Stimulated activated CD8-positive, alpha-beta memory T cell treated with anti-CD3 and anti-CD28 coated beads, Interleukin-2, amount 100 ng/mL, for 48 hours (primary cell): ENCODE data around the gene SERPINI1.

Source experiments
- DNase-seq, 2 donors: peaks; one replicate each; pipeline ENCODE4 v3.0.0-alpha.2; 2020; ENCODE audit warnings: low read depth in 2 of 2

Gene SERPINI1

DNA sequence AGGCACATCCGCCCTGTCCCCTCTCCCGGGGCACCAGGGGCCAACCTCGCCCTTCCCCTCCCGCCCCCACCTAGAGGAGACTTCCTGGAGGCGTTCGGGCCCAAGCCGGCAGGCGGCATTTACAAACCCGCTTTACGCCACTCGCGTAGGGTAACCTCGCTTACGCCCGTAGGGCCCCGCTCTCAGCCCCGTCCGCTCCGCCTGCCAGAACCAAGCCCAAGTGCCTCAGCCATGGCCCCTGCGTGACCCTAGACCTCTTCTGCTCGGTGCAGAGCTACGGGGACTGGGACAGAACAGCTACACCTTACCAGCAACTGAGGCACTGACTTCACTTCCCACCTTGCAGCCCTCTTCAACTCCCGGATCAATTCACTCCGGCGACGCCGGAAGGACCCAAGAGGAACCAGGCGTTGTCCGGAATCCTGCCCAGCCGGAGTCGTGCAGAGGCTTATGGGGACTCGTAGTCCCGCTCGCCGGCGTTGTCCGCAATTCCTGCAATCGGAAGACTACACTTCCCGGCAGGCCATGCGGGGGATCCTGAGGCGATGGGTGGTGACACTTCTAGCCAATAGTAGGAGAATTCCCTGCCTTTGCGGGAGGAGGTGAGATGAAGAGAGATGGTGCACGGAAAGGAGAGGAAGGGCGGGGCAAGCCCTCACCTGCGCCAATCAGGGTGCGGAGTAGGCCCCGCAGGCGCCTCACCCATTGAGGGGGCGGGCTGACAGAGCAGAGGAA is 856 bp upstream of the SERPINI1 start, which contains the start of gene PDCD10:
PDCD10 (minus strand) TSS at position 395 of the 735 bp plus-strand sequence. CDS start 14,735 bp downstream, outside the sequence.
- peak; percentile 89 to 92 for DNase-seq

DNA sequence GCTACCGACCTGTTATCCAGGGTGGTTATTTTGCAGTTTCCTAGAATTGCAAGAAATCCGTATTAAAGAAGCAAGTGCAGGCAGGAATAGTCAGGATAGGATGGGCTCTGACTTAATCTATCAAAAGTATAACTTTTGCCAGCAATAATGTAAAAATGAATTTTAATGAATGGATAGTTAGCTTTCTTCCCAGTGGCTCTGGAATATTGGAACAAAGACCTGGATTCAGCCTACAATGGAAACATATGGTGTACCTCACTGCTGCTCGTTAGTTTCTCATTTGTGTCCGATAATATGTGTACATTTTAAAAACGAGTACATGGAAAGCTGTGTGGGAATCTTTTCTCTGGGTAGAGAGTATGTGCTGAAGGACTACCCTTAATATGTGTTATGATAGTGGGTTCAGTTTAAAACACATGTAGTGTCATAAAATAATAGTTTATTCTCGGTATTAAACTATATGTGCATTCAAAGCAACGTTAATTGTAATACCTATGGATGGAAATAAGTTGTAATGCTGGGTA is 805 bp downstream of the SERPINI1 start:
- no peak for DNase-seq

DNA sequence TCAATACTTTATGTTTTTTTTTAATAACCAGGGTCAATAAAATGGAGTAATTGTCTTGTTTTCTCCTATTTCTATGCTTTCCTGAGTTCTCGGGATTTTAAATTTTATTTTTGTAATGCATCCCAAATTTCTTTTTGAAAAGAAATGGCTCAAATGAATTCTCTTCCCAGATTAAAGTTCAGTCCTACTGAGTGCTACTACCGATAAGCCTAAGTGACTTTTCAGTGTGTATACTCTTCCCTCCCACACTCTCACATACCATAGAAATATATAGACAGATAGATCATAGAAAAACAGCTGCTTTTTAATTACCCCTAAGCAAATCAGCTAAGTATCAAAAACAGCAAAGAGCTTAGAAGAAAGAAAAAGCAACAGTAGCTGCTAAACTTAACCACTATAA is 1.5 kb downstream of the SERPINI1 start:
- no peak for DNase-seq

DNA sequence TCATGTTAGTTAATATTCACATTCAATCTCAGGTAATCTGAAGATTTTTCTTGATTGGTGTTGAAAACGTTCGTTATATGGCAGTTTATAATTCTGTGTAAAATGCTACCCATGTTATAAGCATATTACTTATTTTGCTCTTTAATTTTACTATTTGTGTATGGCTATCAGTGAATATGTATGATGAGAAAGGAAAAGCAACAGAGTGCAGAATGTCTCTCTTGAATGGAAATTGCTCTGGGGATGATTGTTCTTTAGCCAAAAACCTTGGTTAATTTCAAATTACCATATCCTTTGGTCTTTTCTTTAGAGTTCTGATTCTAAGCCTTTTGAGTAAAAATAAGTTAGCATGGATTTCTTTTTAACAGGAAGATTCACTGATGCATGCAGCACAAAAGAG is 2.5 kb downstream of the SERPINI1 start:
- DNase-seq, result no peak

DNA sequence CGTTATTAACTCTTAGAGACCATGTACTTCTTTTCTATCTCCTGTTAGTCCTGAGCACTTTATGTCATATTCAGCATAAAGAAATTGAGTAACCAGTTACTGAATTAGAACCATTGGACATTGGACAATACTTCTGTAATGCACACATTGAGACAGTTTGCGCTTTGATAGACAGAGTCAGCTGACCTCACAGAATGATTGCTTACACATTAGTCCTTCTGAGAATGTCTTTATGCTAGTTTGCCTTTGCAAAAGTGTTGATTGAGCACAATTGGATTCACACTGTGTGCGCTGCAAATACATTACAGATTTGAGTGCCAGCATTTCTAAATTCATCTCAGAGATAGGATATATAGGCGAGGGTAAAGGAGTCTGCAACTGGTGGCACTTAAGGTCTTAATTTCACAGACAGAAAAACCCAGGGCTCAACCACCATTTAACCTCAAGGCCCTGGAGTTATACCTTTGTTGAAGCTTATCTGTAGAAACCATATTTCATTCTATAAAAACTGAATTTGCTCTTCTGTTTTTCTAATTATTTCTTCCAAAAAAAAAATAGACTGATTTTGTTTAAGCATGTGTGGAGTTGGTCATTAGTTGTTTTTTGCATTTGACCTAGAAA is 3.8 kb downstream of the SERPINI1 start:
- no peak for DNase-seq

DNA sequence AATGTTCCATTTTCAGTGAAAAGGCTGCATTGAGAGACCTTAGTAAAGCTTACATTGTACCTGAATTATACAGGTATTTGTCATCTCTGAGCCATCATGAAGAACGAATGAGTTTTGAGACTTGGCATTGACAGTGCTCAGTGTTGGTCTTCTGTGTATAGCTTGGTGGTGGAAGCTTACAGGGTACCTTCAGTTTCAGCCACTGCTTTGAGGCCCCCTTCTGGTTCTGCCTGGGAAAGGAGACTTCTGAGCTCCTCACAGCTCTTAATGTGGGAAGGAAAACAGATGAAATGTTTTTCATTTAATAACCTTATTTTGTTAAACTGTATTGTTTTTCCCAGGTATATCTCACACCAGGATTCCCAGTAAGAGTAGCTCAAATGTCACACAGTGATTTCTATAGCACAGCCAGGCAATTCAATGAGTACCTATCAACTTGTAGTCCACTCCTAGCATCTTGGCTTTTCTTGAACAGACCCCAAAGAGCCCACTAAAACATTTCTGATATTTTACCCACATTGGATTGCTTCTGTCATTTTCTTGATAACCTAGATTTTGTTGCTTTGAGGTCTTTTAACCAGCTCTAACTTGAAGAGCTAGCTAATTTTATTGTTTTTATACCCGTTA is 5.6 kb downstream of the SERPINI1 start:
- DNase-seq, result peak in 1 of 2 donors; percentile 8

DNA sequence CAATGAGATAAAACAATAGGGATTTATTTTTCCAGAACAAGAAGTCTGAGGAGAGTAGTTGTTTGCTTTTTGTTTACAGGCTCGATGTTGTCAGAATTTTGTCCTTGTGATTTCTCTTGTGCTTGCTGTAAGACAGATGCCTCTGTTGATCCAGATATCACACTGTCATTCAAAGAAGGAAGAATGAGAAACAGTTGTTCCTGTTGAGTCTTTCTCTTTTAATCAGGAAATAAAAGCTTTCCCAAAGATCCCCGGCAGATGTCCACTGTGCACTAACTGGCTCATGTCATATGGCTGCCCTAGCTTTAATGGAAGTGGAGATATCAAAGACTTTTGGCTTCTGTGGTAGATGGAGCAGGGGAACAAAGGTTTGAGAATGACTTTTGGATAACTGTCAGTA is 6.8 kb downstream of the SERPINI1 start:
- DNase-seq, result no peak

DNA sequence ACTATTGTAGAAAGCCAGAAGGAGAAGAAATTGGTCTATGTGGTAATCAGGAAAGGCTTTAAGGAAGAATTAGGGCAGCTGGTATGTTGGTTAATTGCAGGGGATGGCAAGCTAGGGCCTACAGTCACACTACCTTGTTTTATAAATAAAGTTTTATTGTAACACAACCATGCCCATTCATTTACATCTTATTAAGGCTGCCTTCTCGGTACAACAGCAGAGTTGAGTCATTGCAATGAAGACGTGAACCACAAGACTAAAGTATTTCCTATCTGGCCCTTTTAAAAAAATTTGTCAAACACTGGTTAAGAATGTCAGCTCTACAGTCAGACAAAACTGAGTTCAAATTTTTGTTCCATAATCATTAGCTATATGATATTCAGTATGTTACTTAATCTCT is 8.3 kb downstream of the SERPINI1 start:
- DNase-seq, result no peak

DNA sequence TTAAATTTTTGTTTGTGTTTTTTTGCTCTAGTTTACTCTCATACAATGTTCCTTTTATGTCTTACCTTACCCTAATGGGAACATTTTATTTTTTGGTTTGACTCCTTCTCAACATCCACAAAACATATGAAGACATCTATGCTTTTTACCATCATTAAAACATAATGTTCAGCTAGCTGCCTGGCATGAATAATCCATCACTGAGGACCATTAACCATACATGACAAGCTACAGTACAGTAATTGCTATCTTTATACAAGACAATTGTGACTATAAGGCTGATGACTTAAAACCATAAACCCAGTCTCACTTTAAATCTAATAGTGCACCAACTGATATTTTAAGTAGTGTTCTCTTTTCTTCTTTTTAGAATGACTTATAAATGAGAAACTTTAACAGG is 13.7 kb downstream of the SERPINI1 start:
- no peak for DNase-seq

DNA sequence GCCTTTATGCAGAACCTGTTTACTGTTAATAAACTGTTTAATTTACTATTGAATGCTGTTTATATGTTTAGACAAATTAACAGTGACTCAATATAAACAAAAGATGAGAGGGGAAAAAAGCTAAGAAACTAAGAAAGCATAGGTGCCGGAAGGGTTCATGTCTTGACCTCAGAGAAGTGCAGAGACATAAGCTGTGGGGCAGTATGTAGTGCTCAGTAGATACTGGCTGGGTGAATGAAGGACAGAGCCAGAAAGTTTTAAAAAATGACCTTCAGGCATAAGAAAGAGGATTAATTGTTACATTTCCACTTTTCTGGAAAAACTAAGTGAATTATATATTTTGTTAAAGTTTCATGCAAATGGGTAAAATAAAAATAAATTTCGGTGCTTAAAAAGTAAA is 14.2 kb downstream of the SERPINI1 start:
- DNase-seq, result no peak

DNA sequence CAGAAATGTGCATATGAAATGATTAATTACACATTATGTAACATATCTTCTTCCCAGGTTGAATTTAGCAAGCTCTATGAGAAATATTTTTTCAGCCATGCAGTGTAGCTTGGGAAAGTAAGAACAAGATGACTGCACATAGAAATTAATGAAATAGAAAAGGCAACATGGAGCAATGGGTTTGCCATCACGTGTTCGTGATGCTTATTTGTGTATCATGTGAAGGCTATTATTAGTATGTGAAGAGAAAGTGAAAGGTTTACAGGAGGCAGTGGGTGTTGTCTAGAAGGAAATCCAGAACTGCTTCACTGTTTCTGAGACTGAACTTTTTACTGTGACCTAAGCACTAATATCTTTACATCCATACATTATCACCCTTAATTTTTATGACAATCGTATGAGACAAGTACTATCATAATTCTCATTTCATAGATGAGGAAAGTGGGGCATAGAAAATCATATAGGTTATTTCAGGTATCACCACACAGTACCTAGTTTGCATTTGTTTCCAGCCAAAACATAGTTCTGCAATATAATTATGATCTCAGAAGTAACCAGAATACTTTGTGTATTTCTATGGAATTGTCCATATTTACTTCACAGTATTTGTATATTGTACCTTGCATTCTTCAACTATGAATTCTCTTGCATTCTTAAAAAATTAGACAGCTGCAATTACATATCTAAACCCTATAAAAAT is 14.9 kb downstream of the SERPINI1 start:
- DNase-seq, result no peak

DNA sequence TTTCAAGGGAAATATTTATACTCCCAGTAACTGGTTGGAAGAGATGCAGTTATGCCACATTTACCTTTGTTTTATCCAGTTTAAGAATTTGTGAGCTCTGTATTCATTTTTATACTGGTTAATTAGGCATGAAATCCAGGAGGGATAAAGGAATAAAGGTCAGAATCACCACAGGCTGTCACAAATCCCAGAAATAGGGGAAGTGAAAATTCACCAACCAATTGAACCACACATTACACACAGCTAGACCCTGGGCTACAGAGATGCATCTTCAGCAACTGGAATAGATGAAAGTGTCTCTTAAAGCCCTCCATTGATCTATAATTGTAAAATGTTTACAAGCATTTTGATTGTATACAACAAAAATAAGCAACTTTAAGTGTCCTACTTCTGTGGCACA is 18.5 kb downstream of the SERPINI1 start:
- no peak for DNase-seq

DNA sequence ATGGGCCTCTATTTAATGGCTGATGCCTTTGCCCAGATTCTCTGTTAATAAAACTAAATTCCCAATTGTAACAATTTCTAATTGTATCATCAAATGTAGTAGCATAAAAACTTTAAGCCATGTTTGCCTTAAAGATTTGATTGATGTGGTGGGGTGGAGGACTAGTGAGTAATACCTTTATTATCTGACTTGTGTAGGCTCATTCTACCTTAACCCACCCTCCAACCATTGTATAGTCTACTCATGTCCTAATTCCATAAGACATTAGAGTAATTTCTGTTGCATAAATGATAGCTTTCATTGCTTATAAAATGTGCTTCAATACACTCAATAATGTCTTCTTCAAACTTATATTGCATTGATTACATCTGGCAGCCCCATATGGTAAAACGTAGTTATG is 25.8 kb downstream of the SERPINI1 start:
- no peak for DNase-seq

DNA sequence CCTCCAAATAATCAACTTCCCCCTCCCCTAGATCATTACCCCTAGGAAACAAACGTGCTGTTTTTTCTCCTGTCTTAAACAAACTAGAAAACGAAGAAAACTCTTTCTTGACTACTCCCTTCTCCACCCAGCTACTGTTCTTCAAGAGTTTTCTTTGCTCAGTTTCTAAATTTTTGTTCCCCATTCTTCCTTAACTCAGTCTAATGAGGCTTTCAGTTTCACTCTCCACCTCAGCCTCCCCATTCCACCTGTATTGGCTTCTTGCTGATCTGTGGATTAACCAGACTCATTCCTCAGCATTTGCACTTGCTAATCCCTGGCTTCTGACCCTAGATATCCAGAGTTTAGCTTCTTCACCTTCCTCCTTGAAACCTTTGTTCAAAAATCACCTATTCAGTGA is 26.8 kb downstream of the SERPINI1 start:
- no peak for DNase-seq

DNA sequence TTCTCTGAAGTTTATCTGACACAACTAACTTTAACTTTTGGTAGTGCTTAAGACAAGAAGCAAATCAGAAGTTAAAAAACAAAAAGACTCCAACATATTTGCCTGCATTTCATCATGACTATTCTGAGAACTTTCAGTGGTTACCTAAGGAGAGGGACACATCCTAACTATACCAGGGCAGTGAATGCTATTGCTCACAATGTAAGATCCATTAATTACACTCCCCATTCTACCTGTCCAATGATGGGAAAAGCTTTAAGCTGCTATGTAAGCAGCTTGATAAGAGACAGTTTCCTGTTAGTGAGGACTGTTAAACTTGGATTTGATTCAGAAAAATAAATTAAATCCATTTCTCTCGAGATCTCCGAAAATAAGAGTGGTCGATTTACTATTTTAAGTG is 37.5 kb downstream of the SERPINI1 start:
- no peak for DNase-seq

DNA sequence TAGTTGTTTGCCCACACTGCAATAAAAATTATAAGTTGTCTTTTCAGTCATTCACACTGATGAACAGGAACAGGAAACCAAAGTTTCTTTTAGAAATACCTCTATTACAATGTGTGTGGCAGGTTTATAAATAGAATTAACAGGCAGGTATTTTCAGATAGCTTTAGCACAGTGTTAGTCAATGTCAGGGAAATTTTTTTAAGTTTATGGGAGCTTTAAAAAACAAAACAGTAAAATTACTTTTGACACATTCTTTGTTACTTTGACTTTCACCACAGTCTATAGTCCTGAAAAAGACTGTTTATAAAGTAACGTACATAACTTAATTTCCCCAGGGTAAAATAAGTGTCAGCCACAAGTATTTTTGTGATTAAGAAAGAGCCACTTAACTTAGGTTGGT is 38.1 kb downstream of the SERPINI1 start:
- no peak for DNase-seq

DNA sequence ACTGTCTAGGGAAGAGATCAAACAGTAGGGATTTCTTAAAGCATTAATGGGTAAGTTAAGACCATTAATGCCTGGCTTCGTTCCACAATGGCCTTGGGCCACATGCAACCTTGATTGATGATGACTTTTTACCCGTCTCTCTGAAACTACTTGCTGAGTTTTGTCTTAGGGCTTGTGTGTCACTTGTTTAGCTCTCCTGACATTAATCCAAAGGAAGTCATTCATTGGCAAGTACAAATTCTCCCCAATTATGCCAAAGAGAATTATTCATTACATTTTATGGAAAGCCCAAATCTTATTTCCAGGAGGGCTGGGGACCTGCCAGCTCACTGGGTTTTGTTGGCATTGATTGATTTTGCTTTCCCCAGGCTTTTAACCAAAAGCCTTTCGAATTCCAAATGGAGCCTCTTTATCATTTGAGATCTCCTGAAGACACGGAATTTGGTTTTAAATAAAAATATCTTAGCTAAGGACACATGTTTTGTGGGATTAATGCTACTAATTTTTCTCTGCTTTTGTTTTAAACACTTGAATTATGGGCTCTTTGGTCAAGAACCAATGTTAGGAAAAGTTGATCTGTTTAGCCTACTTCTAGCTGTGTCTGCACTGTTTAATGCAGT is 40.7 kb downstream of the SERPINI1 start:
- no peak for DNase-seq

DNA sequence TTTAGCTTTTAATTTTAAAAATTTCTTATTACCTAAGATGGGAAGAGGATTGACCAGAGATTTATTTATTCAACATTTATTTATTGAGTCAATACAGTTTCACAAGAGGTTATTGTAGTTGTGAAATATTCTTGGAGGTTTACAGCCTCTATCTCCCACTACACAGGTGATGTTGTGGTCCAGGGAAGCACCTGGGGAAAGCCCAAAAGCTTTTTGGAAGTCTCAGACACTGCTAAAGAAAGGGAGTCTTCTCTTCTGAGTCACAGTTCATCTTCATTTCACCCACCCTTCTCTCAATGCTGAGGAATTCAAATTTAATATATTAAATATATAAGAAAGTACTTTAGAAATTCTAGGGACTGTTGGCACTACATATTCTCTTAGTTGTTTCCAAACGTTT is 41.8 kb downstream of the SERPINI1 start:
- DNase-seq, result no peak

DNA sequence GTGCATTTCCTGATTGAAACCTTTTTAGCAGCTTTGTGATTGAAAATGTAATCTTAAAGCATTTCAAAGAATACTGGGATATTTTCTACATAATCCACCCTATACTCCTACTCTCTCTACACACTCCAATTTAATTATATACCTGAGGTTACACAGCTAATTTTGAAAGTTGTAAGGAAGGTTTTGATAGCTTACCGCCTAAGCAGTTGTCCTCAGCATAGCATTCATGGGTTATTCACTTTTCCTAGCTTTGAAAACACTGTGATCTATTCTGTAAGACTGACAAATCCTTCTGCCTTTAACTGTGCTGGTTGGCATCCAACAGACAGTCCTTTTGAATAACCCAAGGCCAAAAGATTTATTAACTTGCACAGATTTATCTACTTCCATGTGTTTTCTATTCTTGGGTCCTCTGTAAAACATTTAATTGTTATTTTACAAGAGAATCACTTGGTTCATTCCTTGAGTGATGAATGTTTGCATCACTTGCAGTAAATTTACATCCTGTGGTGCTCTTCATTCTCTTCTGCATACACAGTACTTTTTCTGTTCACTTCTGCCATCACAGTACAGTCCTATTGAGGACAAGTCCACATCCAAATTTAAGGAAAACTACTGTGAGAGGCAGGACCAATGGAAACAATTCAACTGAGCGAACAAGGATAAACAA is 44.8 kb downstream of the SERPINI1 start:
- no peak for DNase-seq

DNA sequence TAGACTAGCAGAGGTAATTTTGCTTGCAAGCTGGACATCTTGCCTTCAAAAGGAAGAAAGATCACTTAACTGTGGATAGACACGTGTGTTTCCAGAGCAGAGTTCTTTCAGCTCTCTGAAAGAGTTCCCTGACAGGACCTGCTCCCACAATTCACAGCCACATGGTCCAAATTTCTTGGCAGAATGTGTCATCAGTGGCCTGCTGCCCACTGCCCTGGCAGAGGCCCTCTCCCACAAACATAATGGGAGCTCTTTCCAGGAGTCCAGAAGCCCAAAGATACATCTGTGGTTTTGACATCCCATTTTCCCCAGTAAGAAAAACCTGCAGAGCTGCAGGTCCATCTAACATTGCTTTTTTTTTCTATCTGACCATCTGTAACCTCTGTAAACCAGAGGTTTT is 48.3 kb downstream of the SERPINI1 start:
- no peak for DNase-seq

DNA sequence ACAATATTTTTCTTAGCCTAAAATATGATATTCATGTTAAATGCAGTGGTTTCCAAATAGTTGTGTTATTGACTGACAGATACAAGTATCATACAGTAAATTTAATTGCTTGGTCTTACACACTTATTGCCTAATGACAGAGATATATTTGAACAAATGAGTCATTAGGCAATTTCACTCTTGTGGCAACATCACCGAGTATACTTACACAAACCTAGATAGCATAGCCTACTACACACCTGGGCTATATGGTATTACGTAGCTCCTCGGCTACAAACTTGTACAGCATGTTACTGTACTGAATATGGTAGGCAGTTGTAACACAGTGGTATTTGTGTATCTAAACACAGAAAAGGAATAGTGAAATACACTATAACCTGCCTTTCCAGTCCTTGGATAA is 50.3 kb downstream of the SERPINI1 start:
- DNase-seq, result no peak
